ENCODE data around the gene STAT5B. TPM values are rescaled to one million over a fixed set of nuclear protein-coding genes. Genes with fewer than 3 reads are reported as not detected.

Gene STAT5B
- total and polyA plus RNA-seq, 2 of the 13 experiments (the other 11 are each of a cell fraction or from before 2014, with no cell fraction given): 21.0 to 42.8 TPM

DNA sequence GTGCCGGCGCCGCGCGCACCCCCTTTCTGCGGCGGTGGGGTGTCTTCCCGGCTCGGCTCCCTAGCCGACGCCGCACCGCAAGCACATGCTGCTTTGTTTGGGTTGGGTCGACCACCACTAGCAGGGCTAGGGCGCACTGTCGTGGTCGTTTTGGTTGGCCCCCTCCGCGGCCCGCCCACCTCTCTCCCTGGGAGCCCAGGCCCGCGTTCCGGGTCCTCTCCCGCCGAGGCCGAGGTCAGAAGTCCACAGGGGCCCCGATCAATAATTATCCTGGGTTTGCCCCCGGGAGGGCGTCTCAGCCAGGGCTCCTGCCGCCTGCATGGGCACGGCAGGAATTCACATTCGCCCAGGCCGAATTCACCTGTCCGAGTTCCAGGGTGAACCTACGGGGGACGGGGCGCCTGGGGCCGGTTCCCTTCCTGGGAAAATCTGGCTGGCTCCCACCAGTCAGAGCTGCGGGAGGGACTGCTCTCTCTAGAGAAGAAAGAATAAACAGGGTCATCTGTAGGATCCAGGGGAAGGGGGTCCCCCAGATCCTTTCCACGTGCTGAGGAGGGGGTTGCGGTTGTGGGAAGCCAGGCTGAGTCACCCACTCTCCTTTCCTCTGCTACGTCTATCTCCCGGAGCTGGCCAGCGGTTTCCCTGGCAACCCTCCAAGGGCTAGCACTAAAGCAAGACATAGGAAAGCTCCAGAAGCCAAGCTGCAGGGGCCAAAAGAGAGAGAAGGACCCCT, 584 bp upstream of the STAT5B start (continued):
- no peak for TF ChIP-seq HMGA1 (CRISPR knock-in tag; conservative IDR thresholded peaks at IDR 0.05)
- no peak for TF ChIP-seq IKZF1 (IDR thresholded peaks at IDR 0.05)
- TF ChIP-seq ZNF781 (CRISPR knock-in tag; IDR thresholded peaks at IDR 0.05; ENCODE audit: borderline replicate concordance, not compliant biosample characterization): no peak
- 0 out of 2 replicates have a peak, but pooled peaks have one; percentile 56 for TF ChIP-seq U2AF2 (IDR thresholded peaks at IDR 0.05; ENCODE audit: low read depth, low read length)
- TF ChIP-seq ZFP90 (CRISPR knock-in tag; IDR thresholded peaks at IDR 0.05; ENCODE audit: borderline replicate concordance): peak; percentile 93
- TF ChIP-seq, protein P1, sequence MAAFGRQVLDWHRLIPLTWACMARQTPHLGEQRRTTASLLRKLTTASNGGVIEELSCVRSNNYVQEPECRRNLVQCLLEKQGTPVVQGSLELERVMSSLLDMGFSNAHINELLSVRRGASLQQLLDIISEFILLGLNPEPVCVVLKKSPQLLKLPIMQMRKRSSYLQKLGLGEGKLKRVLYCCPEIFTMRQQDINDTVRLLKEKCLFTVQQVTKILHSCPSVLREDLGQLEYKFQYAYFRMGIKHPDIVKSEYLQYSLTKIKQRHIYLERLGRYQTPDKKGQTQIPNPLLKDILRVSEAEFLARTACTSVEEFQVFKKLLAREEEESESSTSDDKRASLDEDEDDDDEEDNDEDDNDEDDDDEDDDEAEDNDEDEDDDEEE (CRISPR knock-in tag; IDR thresholded peaks at IDR 0.05): 0 out of 2 replicates have a peak, but pooled peaks have one; percentile 70
- peak; percentile 67 for TF ChIP-seq SP5 (CRISPR knock-in tag; IDR thresholded peaks at IDR 0.05; ENCODE audit: borderline replicate concordance, low read depth)
- peak; percentile 72; the same call in 1 of the 2 replicates for TF ChIP-seq ZFP41 (CRISPR knock-in tag; IDR thresholded peaks at IDR 0.05; ENCODE audit: borderline replicate concordance)
- no peak for TF ChIP-seq ZNF530 (CRISPR knock-in tag; IDR thresholded peaks at IDR 0.05; ENCODE audit: low read depth)
- TF ChIP-seq ZNF225 (CRISPR knock-in tag; IDR thresholded peaks at IDR 0.05): 0 out of 2 replicates have a peak, but pooled peaks have one; percentile 49
- TF ChIP-seq ZNF569 (CRISPR knock-in tag; IDR thresholded peaks at IDR 0.05; ENCODE audit: borderline replicate concordance): no peak
- TF ChIP-seq HIVEP1 (CRISPR knock-in tag; IDR thresholded peaks at IDR 0.05): peak; percentile 94
- TF ChIP-seq, protein P2, sequence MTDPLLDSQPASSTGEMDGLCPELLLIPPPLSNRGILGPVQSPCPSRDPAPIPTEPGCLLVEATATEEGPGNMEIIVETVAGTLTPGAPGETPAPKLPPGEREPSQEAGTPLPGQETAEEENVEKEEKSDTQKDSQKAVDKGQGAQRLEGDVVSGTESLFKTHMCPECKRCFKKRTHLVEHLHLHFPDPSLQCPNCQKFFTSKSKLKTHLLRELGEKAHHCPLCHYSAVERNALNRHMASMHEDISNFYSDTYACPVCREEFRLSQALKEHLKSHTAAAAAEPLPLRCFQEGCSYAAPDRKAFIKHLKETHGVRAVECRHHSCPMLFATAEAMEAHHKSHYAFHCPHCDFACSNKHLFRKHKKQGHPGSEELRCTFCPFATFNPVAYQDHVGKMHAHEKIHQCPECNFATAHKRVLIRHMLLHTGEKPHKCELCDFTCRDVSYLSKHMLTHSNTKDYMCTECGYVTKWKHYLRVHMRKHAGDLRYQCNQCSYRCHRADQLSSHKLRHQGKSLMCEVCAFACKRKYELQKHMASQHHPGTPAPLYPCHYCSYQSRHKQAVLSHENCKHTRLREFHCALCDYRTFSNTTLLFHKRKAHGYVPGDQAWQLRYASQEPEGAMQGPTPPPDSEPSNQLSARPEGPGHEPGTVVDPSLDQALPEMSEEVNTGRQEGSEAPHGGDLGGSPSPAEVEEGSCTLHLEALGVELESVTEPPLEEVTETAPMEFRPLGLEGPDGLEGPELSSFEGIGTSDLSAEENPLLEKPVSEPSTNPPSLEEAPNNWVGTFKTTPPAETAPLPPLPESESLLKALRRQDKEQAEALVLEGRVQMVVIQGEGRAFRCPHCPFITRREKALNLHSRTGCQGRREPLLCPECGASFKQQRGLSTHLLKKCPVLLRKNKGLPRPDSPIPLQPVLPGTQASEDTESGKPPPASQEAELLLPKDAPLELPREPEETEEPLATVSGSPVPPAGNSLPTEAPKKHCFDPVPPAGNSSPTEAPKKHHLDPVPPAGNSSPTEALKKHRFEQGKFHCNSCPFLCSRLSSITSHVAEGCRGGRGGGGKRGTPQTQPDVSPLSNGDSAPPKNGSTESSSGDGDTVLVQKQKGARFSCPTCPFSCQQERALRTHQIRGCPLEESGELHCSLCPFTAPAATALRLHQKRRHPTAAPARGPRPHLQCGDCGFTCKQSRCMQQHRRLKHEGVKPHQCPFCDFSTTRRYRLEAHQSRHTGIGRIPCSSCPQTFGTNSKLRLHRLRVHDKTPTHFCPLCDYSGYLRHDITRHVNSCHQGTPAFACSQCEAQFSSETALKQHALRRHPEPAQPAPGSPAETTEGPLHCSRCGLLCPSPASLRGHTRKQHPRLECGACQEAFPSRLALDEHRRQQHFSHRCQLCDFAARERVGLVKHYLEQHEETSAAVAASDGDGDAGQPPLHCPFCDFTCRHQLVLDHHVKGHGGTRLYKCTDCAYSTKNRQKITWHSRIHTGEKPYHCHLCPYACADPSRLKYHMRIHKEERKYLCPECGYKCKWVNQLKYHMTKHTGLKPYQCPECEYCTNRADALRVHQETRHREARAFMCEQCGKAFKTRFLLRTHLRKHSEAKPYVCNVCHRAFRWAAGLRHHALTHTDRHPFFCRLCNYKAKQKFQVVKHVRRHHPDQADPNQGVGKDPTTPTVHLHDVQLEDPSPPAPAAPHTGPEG (CRISPR knock-in tag; IDR thresholded peaks at IDR 0.05): peak; percentile 96
- peak; percentile 88; the same call in 1 of the 2 replicates for TF ChIP-seq ZSCAN29 (CRISPR knock-in tag; conservative IDR thresholded peaks at IDR 0.05)
- TF ChIP-seq TOPORS (CRISPR knock-in tag; IDR thresholded peaks at IDR 0.05): peak; percentile 66; the same call in 1 of the 2 replicates
- TF ChIP-seq, protein P3, sequence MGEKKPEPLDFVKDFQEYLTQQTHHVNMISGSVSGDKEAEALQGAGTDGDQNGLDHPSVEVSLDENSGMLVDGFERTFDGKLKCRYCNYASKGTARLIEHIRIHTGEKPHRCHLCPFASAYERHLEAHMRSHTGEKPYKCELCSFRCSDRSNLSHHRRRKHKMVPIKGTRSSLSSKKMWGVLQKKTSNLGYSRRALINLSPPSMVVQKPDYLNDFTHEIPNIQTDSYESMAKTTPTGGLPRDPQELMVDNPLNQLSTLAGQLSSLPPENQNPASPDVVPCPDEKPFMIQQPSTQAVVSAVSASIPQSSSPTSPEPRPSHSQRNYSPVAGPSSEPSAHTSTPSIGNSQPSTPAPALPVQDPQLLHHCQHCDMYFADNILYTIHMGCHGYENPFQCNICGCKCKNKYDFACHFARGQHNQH (CRISPR knock-in tag; IDR thresholded peaks at IDR 0.05): peak; percentile 86
- TF ChIP-seq ZNF543 (CRISPR knock-in tag; IDR thresholded peaks at IDR 0.05): peak; percentile 88
- TF ChIP-seq, protein P4, sequence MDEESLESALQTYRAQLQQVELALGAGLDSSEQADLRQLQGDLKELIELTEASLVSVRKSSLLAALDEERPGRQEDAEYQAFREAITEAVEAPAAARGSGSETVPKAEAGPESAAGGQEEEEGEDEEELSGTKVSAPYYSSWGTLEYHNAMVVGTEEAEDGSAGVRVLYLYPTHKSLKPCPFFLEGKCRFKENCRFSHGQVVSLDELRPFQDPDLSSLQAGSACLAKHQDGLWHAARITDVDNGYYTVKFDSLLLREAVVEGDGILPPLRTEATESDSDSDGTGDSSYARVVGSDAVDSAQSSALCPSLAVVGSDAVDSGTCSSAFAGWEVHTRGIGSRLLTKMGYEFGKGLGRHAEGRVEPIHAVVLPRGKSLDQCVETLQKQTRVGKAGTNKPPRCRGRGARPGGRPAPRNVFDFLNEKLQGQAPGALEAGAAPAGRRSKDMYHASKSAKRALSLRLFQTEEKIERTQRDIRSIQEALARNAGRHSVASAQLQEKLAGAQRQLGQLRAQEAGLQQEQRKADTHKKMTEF (CRISPR knock-in tag; IDR thresholded peaks at IDR 0.05): peak; percentile 95; the same call in 1 of the 2 replicates
- TF ChIP-seq EZH2 (conservative IDR thresholded peaks at IDR 0.05; ENCODE audit: low read depth, low read length): no peak
- TF ChIP-seq ZNF607 (CRISPR knock-in tag; IDR thresholded peaks at IDR 0.05; ENCODE audit: borderline replicate concordance): peak; percentile 41; the same call in 1 of the 2 replicates
